Urinary bladder (tissue), 4 donors: ENCODE measurements around the gene CALU. TPM values are rescaled to one million over a fixed set of nuclear protein-coding genes. Genes with fewer than 3 reads are reported as not detected.

Experiments used
- DNase-seq: peaks from one replicate; pipeline ENCODE4 v3.0.0-alpha.2; 2015; ENCODE audit errors: extremely low spot score
- H3K27ac ChIP-seq: one replicate; pipeline ENCODE4 v1.5.1; 2013; ENCODE audit warnings: low read depth, mild to moderate bottlenecking, moderate library complexity
- H3K36me3 ChIP-seq: one replicate; pipeline ENCODE4 v1.6.1; 2013; ENCODE audit warnings: mild to moderate bottlenecking, moderate library complexity; ENCODE audit not compliant: insufficient read depth
- H3K4me1 ChIP-seq: one replicate; pipeline ENCODE4 v1.6.1; 2013; ENCODE audit warnings: mild to moderate bottlenecking, moderate library complexity; ENCODE audit not compliant: insufficient read depth
- H3K4me3 ChIP-seq: one replicate; pipeline ENCODE4 v1.5.1; 2013; ENCODE audit warnings: low read depth, low read length
- WGBS: extraction: QIAGEN DNeasy Blood & Tissue Kit; methylation state at CpG from one replicate; pipeline ENCODE4 v1.1.7; 2013; 5-methylcytosine and 5-hydroxymethylcytosine counted together
- polyA plus RNA-seq: library from polyadenylated mRNA; stranded (reverse); fragments of 200-250 nt; gene quantifications from one replicate; pipeline ENCODE4 v1.2.3, GENCODE V29; 2013
- small RNA-seq: library from RNA; depleted of rRNA; stranded (forward); fragments of <200 nt; gene quantifications from one replicate; pipeline ENCODE3, GENCODE V24; 2014
- total RNA-seq: library from RNA; depleted of rRNA; stranded (reverse); fragments of >200 nt; gene quantifications from one replicate; pipeline ENCODE4 v1.2.3, GENCODE V29; 2014
- donor health status: healthy with polysubstance abuse.
- donor health status: healthy.

Gene CALU
- total and polyA plus RNA-seq, 2 donors: 173 to 345 TPM

GRCh38 chr7:128805225-128805624 lies 66.1 kb downstream of the CALU start:
- no peaks in the 10 kb centered on the region for H3K36me3 ChIP-seq
- no peak for DNase-seq
- no peaks in the 10 kb centered on the region for H3K4me1 ChIP-seq
- H3K27ac ChIP-seq: no peak overlapping the region
- H3K4me3 ChIP-seq: no peak overlapping the region
- WGBS: 92% methylated on average over 5 of the region's 5 CpGs

- H3K27ac ChIP-seq: no peak overlapping the region
- no peak for DNase-seq
- H3K4me1 ChIP-seq: no peaks in the 10 kb centered on the region
- 74% methylated on average over 8 of the region's 8 CpGs for WGBS
- H3K36me3 ChIP-seq: no peaks in the 10 kb centered on the region
- H3K4me3 ChIP-seq: no peak overlapping the region
Observed at GRCh38 chr7:128807191-128807590, 68.0 kb downstream of the CALU start.

GRCh38 chr7:128809363-128809762 lies 70.2 kb downstream of the CALU start:
- Histone ChIP-seq H3K36me3 (no peaks in the 10 kb centered on the region), H3K4me3 (no peak overlapping the region)
- DNase-seq: no peak

GRCh38 chr7:128810473-128810872 lies 71.3 kb downstream of the CALU start:
- no peak overlapping the region for H3K4me3 ChIP-seq
- no peak overlapping the region for H3K27ac ChIP-seq
- H3K4me1 ChIP-seq: no peaks in the 10 kb centered on the region
- whole genome bisulfite sequencing: 88% methylated on average over 2 of the region's 2 CpGs
- no peak for DNase-seq
- H3K36me3 ChIP-seq: no peaks in the 10 kb centered on the region

More at GRCh38 chr7:128809363-128809762, 70.2 kb downstream of the CALU start:
- H3K4me1 ChIP-seq: no peaks in the 10 kb centered on the region
- 92% methylated on average over 3 of the region's 3 CpGs for WGBS
- no peak overlapping the region for H3K27ac ChIP-seq

GRCh38 chr7:128810997-128811396 lies 71.8 kb downstream of the CALU start:
- DNase-seq: no peak
- WGBS: 95% methylated on average over 3 of the region's 3 CpGs
- no peak overlapping the region for H3K27ac ChIP-seq
- H3K4me3 ChIP-seq: no peak overlapping the region
- no peaks in the 10 kb centered on the region for H3K36me3 ChIP-seq
- no peaks in the 10 kb centered on the region for H3K4me1 ChIP-seq

GRCh38 chr7:128811631-128812430 lies 72.7 kb downstream of the CALU start:
- Histone ChIP-seq H3K27ac (no peak overlapping the region), H3K4me1 (no peaks in the 10 kb centered on the region), H3K36me3 (no peaks in the 10 kb centered on the region), H3K4me3 (no peak overlapping the region)
- DNase-seq: no peak
- WGBS: 94% methylated on average over 11 of the region's 11 CpGs

GRCh38 chr7:128812514-128813168 lies 73.5 kb downstream of the CALU start:
- H3K27ac ChIP-seq: no peak overlapping the region
- no peaks in the 10 kb centered on the region for H3K4me1 ChIP-seq
- no peaks in the 10 kb centered on the region for H3K36me3 ChIP-seq
- 56% methylated on average over 11 of the region's 11 CpGs for WGBS
- DNase-seq: no peak
- no peak overlapping the region for H3K4me3 ChIP-seq

GRCh38 chr7:128814499-128814898 lies 75.3 kb downstream of the CALU start:
- no peaks in the 10 kb centered on the region for H3K4me1 ChIP-seq
- no peak overlapping the region for H3K4me3 ChIP-seq
- DNase-seq: no peak
- H3K27ac ChIP-seq: no peak overlapping the region
- 90% methylated on average over 6 of the region's 6 CpGs for WGBS
- no peaks in the 10 kb centered on the region for H3K36me3 ChIP-seq

- H3K4me1 ChIP-seq: no peaks in the 10 kb centered on the region
- H3K36me3 ChIP-seq: no peaks in the 10 kb centered on the region
- DNase-seq: no peak
- 88% methylated on average over 7 of the region's 7 CpGs for WGBS
- no peak overlapping the region for H3K27ac ChIP-seq
- H3K4me3 ChIP-seq: no peak overlapping the region
Observed at GRCh38 chr7:128815289-128815942, 76.3 kb downstream of the CALU start.

- no peak for DNase-seq
- Histone ChIP-seq H3K4me1 (no peaks in the 10 kb centered on the region), H3K36me3 (no peaks in the 10 kb centered on the region), H3K4me3 (no peak overlapping the region), H3K27ac (no peak overlapping the region)
- WGBS: 70% methylated on average over 3 of the region's 3 CpGs
Observed at GRCh38 chr7:128818694-128819093, 79.5 kb downstream of the CALU start.

Small RNA genes within 50 kb of the gene (small RNA-seq; reads per million reads assigned to genes)
- gene RN7SL81P (not detected), gene RNA5SP242 (1.5 reads per million, percentile 82 among the genes with 10 or more reads in this experiment), gene RNA5SP243 (not detected)

Other genes with a start within 250 kb of the CALU start
- gene GARIN1A, start 67.1 kb upstream of the CALU start, total RNA-seq: 0.79 TPM
- gene GARIN1A, start 67.1 kb upstream of the CALU start, polyA plus RNA-seq: 0.44 TPM
- gene OPN1SW, start 36.4 kb downstream of the CALU start, total RNA-seq: not detected
- gene OPN1SW, start 36.4 kb downstream of the CALU start, polyA plus RNA-seq: not detected
- 18.4 TPM for gene CCDC136, start 52.6 kb downstream of the CALU start, total RNA-seq
- gene CCDC136, start 52.6 kb downstream of the CALU start, polyA plus RNA-seq: 27.3 TPM
- 136 TPM for gene FLNC, start 91.0 kb downstream of the CALU start, total RNA-seq
- gene FLNC, start 91.0 kb downstream of the CALU start, polyA plus RNA-seq: 336 TPM
- 38.2 TPM for gene ATP6V1F, start 123.5 kb downstream of the CALU start, total RNA-seq
- gene ATP6V1F, start 123.5 kb downstream of the CALU start, polyA plus RNA-seq: 183 TPM
- 1.4 TPM for gene KCP, start 171.3 kb downstream of the CALU start, total RNA-seq
- 0.42 TPM for gene KCP, start 171.3 kb downstream of the CALU start, polyA plus RNA-seq
- 5.3 TPM for gene IRF5, start 198.6 kb downstream of the CALU start, total RNA-seq
- 5.0 TPM for gene IRF5, start 198.6 kb downstream of the CALU start, polyA plus RNA-seq